ENCODE results near the gene SLC6A1.

The SLC6A1 gene

GRCh38 chr3:11001020-11001657 lies 8.6 kb downstream of the SLC6A1 start:
- peaks cover 0 to 12% of the 10 kb centered on the region in 2 donors for H3K27me3 ChIP-seq (ENCODE audit: control insufficient read depth in 2 of 2, insufficient read depth in 2 of 2, low read length in 2 of 2)
- no peak overlapping the region for H3K4me3 ChIP-seq (ENCODE audit: low read length in 2 of 2)

GRCh38 chr3:11001658-11002021 lies 9.1 kb downstream of the SLC6A1 start:
- H3K27ac ChIP-seq (ENCODE audit: low read depth in 2 of 2, low read length in 2 of 2), result no peak overlapping the region
- H3K9ac ChIP-seq (ENCODE audit: low read depth in 1 of 2, low read length in 2 of 2), result no peak overlapping the region
- H3K36me3 ChIP-seq (ENCODE audit: control insufficient read depth in 2 of 2, insufficient read depth in 2 of 2, low read length in 2 of 2), result no peaks in the 10 kb centered on the region
- no peaks in the 10 kb centered on the region for H3K4me1 ChIP-seq (ENCODE audit: control insufficient read depth in 2 of 2, insufficient read depth in 2 of 2, low read length in 2 of 2)
- no peaks in the 10 kb centered on the region for H3K9me3 ChIP-seq (ENCODE audit: control insufficient read depth in 2 of 2, low read length in 2 of 2)
- H3K4me3 ChIP-seq (ENCODE audit: low read length in 2 of 2), result no peak overlapping the region
- H3K27me3 ChIP-seq (ENCODE audit: control insufficient read depth in 2 of 2, insufficient read depth in 2 of 2, low read length in 2 of 2), result peaks cover 0 to 9% of the 10 kb centered on the region in 2 donors

More at GRCh38 chr3:11001020-11001657, 8.6 kb downstream of the SLC6A1 start:
- Histone ChIP-seq H3K9ac (ENCODE audit: low read depth in 1 of 2, low read length in 2 of 2) (no peak overlapping the region), H3K27ac (ENCODE audit: low read depth in 2 of 2, low read length in 2 of 2) (no peak overlapping the region), H3K9me3 (ENCODE audit: control insufficient read depth in 2 of 2, low read length in 2 of 2) (no peaks in the 10 kb centered on the region), H3K4me1 (ENCODE audit: control insufficient read depth in 2 of 2, insufficient read depth in 2 of 2, low read length in 2 of 2) (no peaks in the 10 kb centered on the region), H3K36me3 (ENCODE audit: control insufficient read depth in 2 of 2, insufficient read depth in 2 of 2, low read length in 2 of 2) (no peaks in the 10 kb centered on the region)

GRCh38 chr3:11002371-11002807 lies 9.8 kb downstream of the SLC6A1 start:
- H3K4me1 ChIP-seq (ENCODE audit: control insufficient read depth in 2 of 2, insufficient read depth in 2 of 2, low read length in 2 of 2), result no peaks in the 10 kb centered on the region
- no peak overlapping the region for H3K4me3 ChIP-seq (ENCODE audit: low read length in 2 of 2)
- H3K27ac ChIP-seq (ENCODE audit: low read depth in 2 of 2, low read length in 2 of 2), result no peak overlapping the region
- H3K36me3 ChIP-seq (ENCODE audit: control insufficient read depth in 2 of 2, insufficient read depth in 2 of 2, low read length in 2 of 2), result no peaks in the 10 kb centered on the region
- no peaks in the 10 kb centered on the region for H3K9me3 ChIP-seq (ENCODE audit: control insufficient read depth in 2 of 2, low read length in 2 of 2)
- peaks cover 0 to 5% of the 10 kb centered on the region in 2 donors for H3K27me3 ChIP-seq (ENCODE audit: control insufficient read depth in 2 of 2, insufficient read depth in 2 of 2, low read length in 2 of 2)
- H3K9ac ChIP-seq (ENCODE audit: low read depth in 1 of 2, low read length in 2 of 2), result no peak overlapping the region

GRCh38 chr3:11004563-11004962 lies 12.0 kb downstream of the SLC6A1 start:
- H3K9ac ChIP-seq (ENCODE audit: low read depth in 1 of 2, low read length in 2 of 2), result no peak overlapping the region
- H3K27ac ChIP-seq (ENCODE audit: low read depth in 2 of 2, low read length in 2 of 2), result no peak overlapping the region
- no peaks in the 10 kb centered on the region for H3K36me3 ChIP-seq (ENCODE audit: control insufficient read depth in 2 of 2, insufficient read depth in 2 of 2, low read length in 2 of 2)
- H3K4me3 ChIP-seq (ENCODE audit: low read length in 2 of 2), result no peak overlapping the region
- H3K9me3 ChIP-seq (ENCODE audit: control insufficient read depth in 2 of 2, low read length in 2 of 2), result no peaks in the 10 kb centered on the region
- no peaks in the 10 kb centered on the region for H3K4me1 ChIP-seq (ENCODE audit: control insufficient read depth in 2 of 2, insufficient read depth in 2 of 2, low read length in 2 of 2)
- peaks cover 0 to 5% of the 10 kb centered on the region in 2 donors for H3K27me3 ChIP-seq (ENCODE audit: control insufficient read depth in 2 of 2, insufficient read depth in 2 of 2, low read length in 2 of 2)

GRCh38 chr3:11005686-11006256 lies 13.2 kb downstream of the SLC6A1 start:
- no peaks in the 10 kb centered on the region for H3K36me3 ChIP-seq (ENCODE audit: control insufficient read depth in 2 of 2, insufficient read depth in 2 of 2, low read length in 2 of 2)
- no peak overlapping the region for H3K9ac ChIP-seq (ENCODE audit: low read depth in 1 of 2, low read length in 2 of 2)
- peaks cover 0 to 2% of the 10 kb centered on the region in 2 donors for H3K27me3 ChIP-seq (ENCODE audit: control insufficient read depth in 2 of 2, insufficient read depth in 2 of 2, low read length in 2 of 2)
- no peaks in the 10 kb centered on the region for H3K9me3 ChIP-seq (ENCODE audit: control insufficient read depth in 2 of 2, low read length in 2 of 2)
- H3K27ac ChIP-seq (ENCODE audit: low read depth in 2 of 2, low read length in 2 of 2), result no peak overlapping the region
- H3K4me1 ChIP-seq (ENCODE audit: control insufficient read depth in 2 of 2, insufficient read depth in 2 of 2, low read length in 2 of 2), result no peaks in the 10 kb centered on the region
- no peak overlapping the region for H3K4me3 ChIP-seq (ENCODE audit: low read length in 2 of 2)

- Histone ChIP-seq H3K27ac (ENCODE audit: low read depth in 2 of 2, low read length in 2 of 2) (no peak overlapping the region), H3K36me3 (ENCODE audit: control insufficient read depth in 2 of 2, insufficient read depth in 2 of 2, low read length in 2 of 2) (no peaks in the 10 kb centered on the region), H3K27me3 (ENCODE audit: control insufficient read depth in 2 of 2, insufficient read depth in 2 of 2, low read length in 2 of 2) (no peaks in the 10 kb centered on the region), H3K9me3 (ENCODE audit: control insufficient read depth in 2 of 2, low read length in 2 of 2) (no peaks in the 10 kb centered on the region), H3K4me3 (ENCODE audit: low read length in 2 of 2) (no peak overlapping the region), H3K9ac (ENCODE audit: low read depth in 1 of 2, low read length in 2 of 2) (no peak overlapping the region), H3K4me1 (ENCODE audit: control insufficient read depth in 2 of 2, insufficient read depth in 2 of 2, low read length in 2 of 2) (no peaks in the 10 kb centered on the region)
These were observed 14.7 kb downstream of the SLC6A1 start for GRCh38 chr3:11006986-11007933.

GRCh38 chr3:11009898-11010297 lies 17.4 kb downstream of the SLC6A1 start:
- no peaks in the 10 kb centered on the region for H3K4me1 ChIP-seq (ENCODE audit: control insufficient read depth in 2 of 2, insufficient read depth in 2 of 2, low read length in 2 of 2)
- H3K27ac ChIP-seq (ENCODE audit: low read depth in 2 of 2, low read length in 2 of 2), result no peak overlapping the region
- H3K9ac ChIP-seq (ENCODE audit: low read depth in 1 of 2, low read length in 2 of 2), result no peak overlapping the region

GRCh38 chr3:11010426-11011165 lies 18.0 kb downstream of the SLC6A1 start:
- no peaks in the 10 kb centered on the region for H3K36me3 ChIP-seq (ENCODE audit: control insufficient read depth in 2 of 2, insufficient read depth in 2 of 2, low read length in 2 of 2)
- no peaks in the 10 kb centered on the region for H3K4me1 ChIP-seq (ENCODE audit: control insufficient read depth in 2 of 2, insufficient read depth in 2 of 2, low read length in 2 of 2)
- no peak overlapping the region for H3K4me3 ChIP-seq (ENCODE audit: low read length in 2 of 2)
- H3K27ac ChIP-seq (ENCODE audit: low read depth in 2 of 2, low read length in 2 of 2), result no peak overlapping the region
- no peaks in the 10 kb centered on the region for H3K27me3 ChIP-seq (ENCODE audit: control insufficient read depth in 2 of 2, insufficient read depth in 2 of 2, low read length in 2 of 2)
- no peak overlapping the region for H3K9ac ChIP-seq (ENCODE audit: low read depth in 1 of 2, low read length in 2 of 2)
- no peaks in the 10 kb centered on the region for H3K9me3 ChIP-seq (ENCODE audit: control insufficient read depth in 2 of 2, low read length in 2 of 2)

More at GRCh38 chr3:11009898-11010297, 17.4 kb downstream of the SLC6A1 start:
- no peaks in the 10 kb centered on the region for H3K36me3 ChIP-seq (ENCODE audit: control insufficient read depth in 2 of 2, insufficient read depth in 2 of 2, low read length in 2 of 2)
- H3K9me3 ChIP-seq (ENCODE audit: control insufficient read depth in 2 of 2, low read length in 2 of 2), result no peaks in the 10 kb centered on the region
- H3K4me3 ChIP-seq (ENCODE audit: low read length in 2 of 2), result no peak overlapping the region
- H3K27me3 ChIP-seq (ENCODE audit: control insufficient read depth in 2 of 2, insufficient read depth in 2 of 2, low read length in 2 of 2), result no peaks in the 10 kb centered on the region

GRCh38 chr3:11014253-11014652 lies 21.7 kb downstream of the SLC6A1 start:
- no peaks in the 10 kb centered on the region for H3K27me3 ChIP-seq (ENCODE audit: control insufficient read depth in 2 of 2, insufficient read depth in 2 of 2, low read length in 2 of 2)
- no peak overlapping the region for H3K9ac ChIP-seq (ENCODE audit: low read depth in 1 of 2, low read length in 2 of 2)
- no peak overlapping the region for H3K4me3 ChIP-seq (ENCODE audit: low read length in 2 of 2)
- H3K36me3 ChIP-seq (ENCODE audit: control insufficient read depth in 2 of 2, insufficient read depth in 2 of 2, low read length in 2 of 2), result no peaks in the 10 kb centered on the region
- H3K9me3 ChIP-seq (ENCODE audit: control insufficient read depth in 2 of 2, low read length in 2 of 2), result no peaks in the 10 kb centered on the region
- no peaks in the 10 kb centered on the region for H3K4me1 ChIP-seq (ENCODE audit: control insufficient read depth in 2 of 2, insufficient read depth in 2 of 2, low read length in 2 of 2)
- no peak overlapping the region for H3K27ac ChIP-seq (ENCODE audit: low read depth in 2 of 2, low read length in 2 of 2)
